IMR-90 (cell line): ENCODE results near the gene KLK12. TPM values are rescaled to one million over a fixed set of nuclear protein-coding genes. Genes with fewer than 3 reads are reported as not detected.

Experiments used
- ATAC-seq: fragments of 200-7000 bp; cut with Tn5 transposase; 2 replicates; pipeline ENCODE4 v1.9.1; 2020; ENCODE audit warnings: low read depth, mild to moderate bottlenecking, moderate library complexity
- BruUV-seq: library from RNA; stranded (reverse); fragments of 400-500 nt; replicated peaks from 2 replicates; lab custom pipeline; 2021; lab: Mats Ljungman, UMichigan
- CTCF ChIA-PET: fragments of 300-600 bp; formaldehyde crosslinking; extraction: SDS; loops from one replicate; lab custom pipeline; 2021; ENCODE audit warnings: antibody characterized with exemption; lab: Yijun Ruan, JAX
- POLR2A ChIA-PET: fragments of 300-600 bp; sonication (Branson Sonifier 250); formaldehyde crosslinking; loops from one replicate; lab custom pipeline; 2022; ENCODE audit warnings: antibody characterized with exemption; ENCODE audit not compliant: unreplicated experiment; lab: Charles Lee
- DNase-seq: peaks from one replicate; pipeline ENCODE4 v3.0.0; 2013
- H2AFZ ChIP-seq: replicated peaks from 2 replicates; pipeline ENCODE3; 2013; ENCODE audit warnings: low read length, mild to moderate bottlenecking; ENCODE audit not compliant: poor library complexity
- H2AK5ac ChIP-seq: 2 replicates; pipeline ENCODE4 v1.6.1; 2013; ENCODE audit warnings: low read depth, low read length, inconsistent platforms
- H2AK9ac ChIP-seq: replicated peaks from 2 replicates; pipeline ENCODE3; 2013; ENCODE audit warnings: mild to moderate bottlenecking, low read depth, low read length, moderate library complexity; ENCODE audit not compliant: poor library complexity
- H2BK120ac ChIP-seq: 2 replicates; pipeline ENCODE4 v1.6.1; 2013; ENCODE audit warnings: low read depth, low read length, inconsistent platforms
- H2BK15ac ChIP-seq: 3 replicates; pipeline ENCODE4 v1.6.1; 2013; ENCODE audit warnings: low read depth, low read length, inconsistent platforms
- H2BK20ac ChIP-seq: 2 replicates; pipeline ENCODE4 v1.6.1; 2013; ENCODE audit warnings: low read depth, mild to moderate bottlenecking, inconsistent platforms, low read length, moderate library complexity
- H2BK5ac ChIP-seq: 2 replicates; pipeline ENCODE4 v1.6.1; 2013; ENCODE audit warnings: mild to moderate bottlenecking, low read depth, low read length, inconsistent platforms; ENCODE audit not compliant: poor library complexity, severe bottlenecking
- H3K14ac ChIP-seq: replicated peaks from 2 replicates; pipeline ENCODE4 v1.6.1; 2013; ENCODE audit warnings: low read depth, low read length, inconsistent platforms
- H3K18ac ChIP-seq: 2 replicates; pipeline ENCODE4 v1.6.1; 2013; ENCODE audit warnings: low read depth, low read length, control low read depth
- H3K23ac ChIP-seq: 2 replicates; pipeline ENCODE4 v1.6.1; 2013; ENCODE audit warnings: low read depth, low read length, inconsistent platforms
- H3K27ac ChIP-seq: 2 replicates; pipeline ENCODE4 v1.5.1; 2013; ENCODE audit warnings: mild to moderate bottlenecking, control low read depth, low read length; ENCODE audit not compliant: insufficient read depth
- H3K27me3 ChIP-seq: 2 replicates; pipeline ENCODE4 v1.6.1; 2013; ENCODE audit warnings: low read length; ENCODE audit not compliant: control insufficient read depth, insufficient read depth
- H3K36me3 ChIP-seq: 2 replicates; pipeline ENCODE4 v1.6.1; 2013; ENCODE audit warnings: low read length, mixed read lengths; ENCODE audit not compliant: control insufficient read depth, insufficient read depth
- H3K4ac ChIP-seq: 2 replicates; pipeline ENCODE4 v1.6.1; 2013; ENCODE audit warnings: low read depth, low read length, inconsistent platforms
- H3K4me1 ChIP-seq: 2 replicates; pipeline ENCODE4 v1.6.1; 2013; ENCODE audit warnings: low read length, mixed read lengths; ENCODE audit not compliant: control insufficient read depth, insufficient read depth
- H3K4me2 ChIP-seq: 2 replicates; pipeline ENCODE4 v1.6.1; 2013; ENCODE audit warnings: low read depth, mild to moderate bottlenecking, control low read depth, low read length, moderate library complexity
- H3K4me3 ChIP-seq: 2 replicates; pipeline ENCODE4 v1.5.1; 2013; ENCODE audit warnings: low read depth, mild to moderate bottlenecking, control low read depth, low read length, moderate library complexity; ENCODE audit not compliant: insufficient read depth
- H3K56ac ChIP-seq: 2 replicates; pipeline ENCODE4 v1.6.1; 2013; ENCODE audit warnings: low read length, inconsistent platforms; ENCODE audit not compliant: insufficient read depth; ENCODE audit errors: extremely low read depth
- H3K79me1 ChIP-seq, 2 experiments: 2 replicates each; pipeline ENCODE4 v1.6.1; 2013; ENCODE audit warnings: low read length in 2 of 2, inconsistent platforms in 1 of 2, low read depth in 1 of 2
- H3K9ac ChIP-seq: 2 replicates; pipeline ENCODE4 v1.6.1; 2013; ENCODE audit warnings: low read depth, low read length, control low read depth
- H3K9me1 ChIP-seq: 2 replicates; pipeline ENCODE4 v1.6.1; 2013; ENCODE audit warnings: low read length, inconsistent platforms; ENCODE audit not compliant: insufficient read depth
- H3K9me3 ChIP-seq: 2 replicates; pipeline ENCODE4 v1.6.1; 2013; ENCODE audit warnings: low read length; ENCODE audit not compliant: control insufficient read depth, insufficient read depth
- H4K20me1 ChIP-seq: 2 replicates; pipeline ENCODE4 v1.6.1; 2013; ENCODE audit warnings: low read length, inconsistent platforms; ENCODE audit not compliant: insufficient read depth
- H4K5ac ChIP-seq: 2 replicates; pipeline ENCODE4 v1.6.1; 2013; ENCODE audit warnings: mild to moderate bottlenecking, low read depth, low read length, control low read depth
- H4K8ac ChIP-seq, 2 experiments: 2 replicates each; pipeline ENCODE4 v1.6.1; 2013; ENCODE audit warnings: low read depth in 2 of 2, low read length in 2 of 2, control low read depth in 1 of 2, inconsistent platforms in 1 of 2
- H4K91ac ChIP-seq: 2 replicates; pipeline ENCODE4 v1.6.1; 2013; ENCODE audit warnings: low read depth, low read length, inconsistent platforms; ENCODE audit not compliant: insufficient read depth
- BHLHE40 ChIP-seq: fragments of 150-350 bp; IDR thresholded peaks from 2 replicates; pipeline ENCODE4 v1.6.1; 2016; ENCODE audit warnings: mild to moderate bottlenecking, low read depth, low read length
- CEBPB ChIP-seq: IDR thresholded peaks from 2 replicates; pipeline ENCODE4 v1.6.1; 2012; ENCODE audit warnings: low read depth, low read length, improper control_type of control experiment
- CHD1 ChIP-seq: IDR thresholded peaks from 2 replicates; pipeline ENCODE4 v1.6.1; 2012; ENCODE audit warnings: low read depth, low read length, improper control_type of control experiment
- ELK1 ChIP-seq: fragments of 150-350 bp; IDR thresholded peaks from 2 replicates; pipeline ENCODE4 v1.6.1; 2016; ENCODE audit warnings: low read depth, mild to moderate bottlenecking, low read length, moderate library complexity, borderline replicate concordance
- MAFK ChIP-seq: IDR thresholded peaks from 2 replicates; pipeline ENCODE4 v1.6.1; 2012; ENCODE audit warnings: low read depth, low read length, improper control_type of control experiment
- MAZ ChIP-seq: IDR thresholded peaks from 2 replicates; pipeline ENCODE4 v1.6.1; 2012; ENCODE audit warnings: low read depth, mild to moderate bottlenecking, low read length, improper control_type of control experiment, moderate library complexity, borderline replicate concordance
- NFE2L2 ChIP-seq: fragments of 150-350 bp; IDR thresholded peaks from 2 replicates; pipeline ENCODE4 v1.6.1; 2016; ENCODE audit warnings: low read depth, mild to moderate bottlenecking, low read length
- RAD21 ChIP-seq: IDR thresholded peaks from 2 replicates; pipeline ENCODE4 v1.6.1; 2012; ENCODE audit warnings: low read length, improper control_type of control experiment
- RCOR1 ChIP-seq: IDR thresholded peaks from 2 replicates; pipeline ENCODE4 v1.6.1; 2012; ENCODE audit warnings: mild to moderate bottlenecking, low read length, improper control_type of control experiment; ENCODE audit not compliant: insufficient replicate concordance
- RFX5 ChIP-seq: IDR thresholded peaks from 2 replicates; pipeline ENCODE4 v1.8.0; 2012; ENCODE audit warnings: low read depth, mild to moderate bottlenecking, low read length, moderate library complexity
- SMC3 ChIP-seq: fragments of 150-350 bp; IDR thresholded peaks from 2 replicates; pipeline ENCODE4 v1.6.1; 2016; ENCODE audit warnings: low read depth, mild to moderate bottlenecking, antibody characterized with exemption, low read length, moderate library complexity
- USF2 ChIP-seq: fragments of 150-350 bp; IDR thresholded peaks from 2 replicates; pipeline ENCODE4 v1.6.1; 2017; ENCODE audit warnings: mild to moderate bottlenecking, antibody characterized with exemption, low read length, low read depth
- WGBS, 2 experiments: methylation state at CpG; one replicate each; pipeline versions ENCODE4 v1.1.5 to v1.1.7; 2013; ENCODE audit warnings: missing lambda C conversion rate in 2 of 2; ENCODE audit not compliant: insufficient read length in 1 of 2; ENCODE audit errors: extremely low coverage in 2 of 2; 5-methylcytosine and 5-hydroxymethylcytosine counted together
- dilution Hi-C: fragments of 300-500 bp; cut with HindIII; formaldehyde crosslinking; loops from one replicate; pipeline ENCODE4 v1.14.3; 2018; ENCODE audit warnings: low sequenced_read_pairs; ENCODE audit not compliant: unreplicated experiment
- in situ Hi-C: fragments of 300-500 bp; cut with MboI; formaldehyde crosslinking; loops from 3 replicates; pipeline ENCODE4 v1.14.3; 2019; ENCODE audit warnings: low sequenced_read_pairs, inconsistent platforms, mixed read lengths
- intact Hi-C: fragments of 100-400 bp; cut with micrococcal nuclease; formaldehyde crosslinking; loops from 2 replicates; pipeline ENCODE4 v1.10.0; 2022
- polyA plus RNA-seq, 3 experiments: library from polyadenylated mRNA; depleted of rRNA; stranded (reverse); fragments of >200 nt; gene quantifications; 2 replicates each; pipeline ENCODE4 v1.2.3, GENCODE V29; 2012; ENCODE audit warnings: low replicate concordance in 1 of 3
- total RNA-seq: library from RNA; depleted of rRNA; stranded (reverse); fragments of >200 nt; gene quantifications from 2 replicates; pipeline ENCODE4 v1.2.3, GENCODE V29; 2012

Gene KLK12
- total and polyA plus RNA-seq, 2 of the 4 experiments (the other 2 are of a cell fraction), result not detected

GRCh38 chr19:51005248-51005647 lies 29.6 kb downstream of the KLK12 start:
- no peak overlapping the region for H3K23ac ChIP-seq
- H2AK5ac ChIP-seq, result no peak overlapping the region
- TF ChIP-seq NFE2L2 (no peak), ELK1 (no peak), USF2 (no peak), CEBPB (no peak), SMC3 (no peak), RAD21 (no peak), MAFK (no peak), MAZ (no peak), RFX5 (no peak), BHLHE40 (no peak), RCOR1 (no peak), CHD1 (no peak)
- H3K4me3 ChIP-seq, result no peak overlapping the region
- DNase-seq, result no peak
- no peaks in the 10 kb centered on the region for H3K9me1 ChIP-seq
- WGBS, 2 experiments, result no CpG with 5 or more reads among the region's 1 CpG
- no peak overlapping the region for H3K18ac ChIP-seq
- no peak overlapping the region for H3K4ac ChIP-seq
- H3K27me3 ChIP-seq, result no peaks in the 10 kb centered on the region
- H3K27ac ChIP-seq, result no peak overlapping the region
- CTCF ChIA-PET, result no interaction called here
- no peak for ATAC-seq
- dilution Hi-C loops, result no loop called here
- no peak overlapping the region for H2AK9ac ChIP-seq
- H3K56ac ChIP-seq, result no peak overlapping the region
- H4K91ac ChIP-seq, result no peak overlapping the region
- no peak overlapping the region for H2BK5ac ChIP-seq
- H3K9me3 ChIP-seq, result peaks cover 6% of the 10 kb centered on the region
- no peak overlapping the region for H2BK20ac ChIP-seq
- no peak overlapping the region for H2BK120ac ChIP-seq
- no peaks in the 10 kb centered on the region; the same call in 1 of the 2 replicates for H4K20me1 ChIP-seq
- no peak overlapping the region for H2BK15ac ChIP-seq
- H4K8ac ChIP-seq, result no peak overlapping the region
- H4K5ac ChIP-seq, result no peak overlapping the region
- no peak overlapping the region for H3K9ac ChIP-seq
- H3K14ac ChIP-seq, result no peak overlapping the region
- H3K4me1 ChIP-seq, result no peaks in the 10 kb centered on the region
- no peak overlapping the region for H3K4me2 ChIP-seq
- intact Hi-C loops, result no loop called here
- POLR2A ChIA-PET, result no interaction called here
- in situ Hi-C loops, result no loop called here
- no peaks in the 10 kb centered on the region for H3K79me1 ChIP-seq
- H3K36me3 ChIP-seq, result no peaks in the 10 kb centered on the region
- no peak overlapping the region for H2AFZ ChIP-seq
- BruUV-seq, result no TSS peak
